ENCODE results near the gene CABLES2. TPM values are rescaled to one million over a fixed set of nuclear protein-coding genes. Genes with fewer than 3 reads are reported as not detected.

Gene CABLES2
- total and polyA plus RNA-seq, 10 of the 15 experiments (the other 5 are each of a cell fraction or from before 2014, with no cell fraction given), result 2.2 to 14.9 (median 5.3) TPM

GRCh38 chr20:62339647-62340062 is 67.4 kb downstream of the CABLES2 start (continued):
- TF ChIP-seq EED (IDR thresholded peaks at IDR 0.05; ENCODE audit: low read depth), result 0 out of 2 replicates have a peak, but pooled peaks have one; percentile 49
- 0 out of 2 replicates have a peak, but pooled peaks have one; percentile 15 for TF ChIP-seq ZNF687 (IDR thresholded peaks at IDR 0.05)
- no peak for TF ChIP-seq ZNF592 (IDR thresholded peaks at IDR 0.05)
- TF ChIP-seq KAT2A (conservative IDR thresholded peaks at IDR 0.05; ENCODE audit: control insufficient read depth, low read depth, low read length), result no peak
- TF ChIP-seq NFIC (IDR thresholded peaks at IDR 0.05; ENCODE audit: low read depth, low read length), result 0 out of 2 replicates have a peak, but pooled peaks have one; percentile 25
- peak; percentile 29; the same call in 1 of the 2 replicates for TF ChIP-seq MXI1 (IDR thresholded peaks at IDR 0.05; ENCODE audit: low read depth, low read length)
- no peak for TF ChIP-seq TCF7 (IDR thresholded peaks at IDR 0.05; ENCODE audit: borderline replicate concordance)
- TF ChIP-seq NR2C2 (IDR thresholded peaks at IDR 0.05; ENCODE audit: borderline replicate concordance, control insufficient read depth, insufficient read length, low read depth), result no peak

Other genes with a start within 250 kb of the CABLES2 start
Only the 7 nearest of the 9 such genes appear.
- gene HRH3, start 187.0 kb downstream of the CABLES2 start, total RNA-seq (2014; rRNA removed), result not detected in 2 replicates
- gene HRH3, start 187.0 kb downstream of the CABLES2 start, total RNA-seq (2014; rRNA removed; fragmentation: Illumina TruSeq; extraction: Trizol), result not detected in 2 replicates
- not detected in 2 replicates for gene HRH3, start 187.0 kb downstream of the CABLES2 start, total RNA-seq (2021)
- not detected in 2 replicates for gene HRH3, start 187.0 kb downstream of the CABLES2 start, polyA plus RNA-seq (2011; rRNA removed)
- not detected in 2 replicates for gene HRH3, start 187.0 kb downstream of the CABLES2 start, polyA plus RNA-seq (2014; fragmentation: Illumina TruSeq; extraction: Trizol)
- gene HRH3, start 187.0 kb downstream of the CABLES2 start, polyA plus RNA-seq (2014; fragmentation: Nextera tagmentation; extraction: Ambion mirVana), result not detected
- not detected in 2 replicates for gene HRH3, start 187.0 kb downstream of the CABLES2 start, polyA plus RNA-seq (2014; rRNA removed)
- not detected for gene HRH3, start 187.0 kb downstream of the CABLES2 start, polyA plus RNA-seq (2016; fragmentation: Nextera tagmentation; extraction: Ambion mirVana)
- 16.3 and 17.4 TPM in 2 replicates for gene OSBPL2, start 168.8 kb downstream of the CABLES2 start, total RNA-seq (2014; rRNA removed)
- 12.4 and 13.3 TPM in 2 replicates for gene OSBPL2, start 168.8 kb downstream of the CABLES2 start, total RNA-seq (2014; rRNA removed; fragmentation: Illumina TruSeq; extraction: Trizol)
- gene OSBPL2, start 168.8 kb downstream of the CABLES2 start, total RNA-seq (2021), result 22.3 and 24.1 TPM in 2 replicates
- gene OSBPL2, start 168.8 kb downstream of the CABLES2 start, polyA plus RNA-seq (2011; rRNA removed), result 10.9 and 15.8 TPM in 2 replicates
- gene OSBPL2, start 168.8 kb downstream of the CABLES2 start, polyA plus RNA-seq (2014; fragmentation: Illumina TruSeq; extraction: Trizol), result 15.0 and 16.4 TPM in 2 replicates
- 1 to 10 TPM; 2.8 to 4.1 TPM for gene OSBPL2, start 168.8 kb downstream of the CABLES2 start, polyA plus RNA-seq (2014; fragmentation: Nextera tagmentation; extraction: Ambion mirVana)
- gene OSBPL2, start 168.8 kb downstream of the CABLES2 start, polyA plus RNA-seq (2014; rRNA removed), result 12.7 and 14.4 TPM in 2 replicates
- gene OSBPL2, start 168.8 kb downstream of the CABLES2 start, polyA plus RNA-seq (2016; fragmentation: Nextera tagmentation; extraction: Ambion mirVana), result 10 to 100 TPM; 13.8 to 15.4 TPM
- gene ADRM1, start 104.3 kb downstream of the CABLES2 start, total RNA-seq (2014; rRNA removed), result 148 and 160 TPM in 2 replicates
- 43.3 and 53.3 TPM in 2 replicates for gene ADRM1, start 104.3 kb downstream of the CABLES2 start, total RNA-seq (2014; rRNA removed; fragmentation: Illumina TruSeq; extraction: Trizol)
- gene ADRM1, start 104.3 kb downstream of the CABLES2 start, total RNA-seq (2021), result 117 and 125 TPM in 2 replicates
- 33.1 and 67.0 TPM in 2 replicates for gene ADRM1, start 104.3 kb downstream of the CABLES2 start, polyA plus RNA-seq (2011; rRNA removed)
- gene ADRM1, start 104.3 kb downstream of the CABLES2 start, polyA plus RNA-seq (2014; fragmentation: Illumina TruSeq; extraction: Trizol), result 10.2 and 34.3 TPM in 2 replicates
- gene ADRM1, start 104.3 kb downstream of the CABLES2 start, polyA plus RNA-seq (2014; fragmentation: Nextera tagmentation; extraction: Ambion mirVana), result 10 to 100 TPM in 1 of 2 experiments, 1 to 10 TPM in 1; 3.4 to 13.6 TPM
- 150 and 181 TPM in 2 replicates for gene ADRM1, start 104.3 kb downstream of the CABLES2 start, polyA plus RNA-seq (2014; rRNA removed)
- gene ADRM1, start 104.3 kb downstream of the CABLES2 start, polyA plus RNA-seq (2016; fragmentation: Nextera tagmentation; extraction: Ambion mirVana), result 100 to 1,000 TPM; 207 to 213 TPM
- 0.62 and 1.5 TPM in 2 replicates for gene LAMA5, start 40.0 kb downstream of the CABLES2 start, total RNA-seq (2014; rRNA removed)
- 0.09 and 0.28 TPM in 2 replicates for gene LAMA5, start 40.0 kb downstream of the CABLES2 start, total RNA-seq (2014; rRNA removed; fragmentation: Illumina TruSeq; extraction: Trizol)
- 1.4 and 2.2 TPM in 2 replicates for gene LAMA5, start 40.0 kb downstream of the CABLES2 start, total RNA-seq (2021)
- not detected in 2 replicates for gene LAMA5, start 40.0 kb downstream of the CABLES2 start, polyA plus RNA-seq (2011; rRNA removed)
- gene LAMA5, start 40.0 kb downstream of the CABLES2 start, polyA plus RNA-seq (2014; fragmentation: Illumina TruSeq; extraction: Trizol), result 0.62 TPM in 1 of 2 replicates, not detected in the other
- gene LAMA5, start 40.0 kb downstream of the CABLES2 start, polyA plus RNA-seq (2014; fragmentation: Nextera tagmentation; extraction: Ambion mirVana), result not detected
- gene LAMA5, start 40.0 kb downstream of the CABLES2 start, polyA plus RNA-seq (2014; rRNA removed), result 1.0 and 3.1 TPM in 2 replicates
- gene LAMA5, start 40.0 kb downstream of the CABLES2 start, polyA plus RNA-seq (2016; fragmentation: Nextera tagmentation; extraction: Ambion mirVana), result 1 to 10 TPM; 1.6 TPM
- 1,780 and 2,320 TPM in 2 replicates for gene RPS21, start 20.2 kb downstream of the CABLES2 start, total RNA-seq (2014; rRNA removed)
- 1,442 and 1,474 TPM in 2 replicates for gene RPS21, start 20.2 kb downstream of the CABLES2 start, total RNA-seq (2014; rRNA removed; fragmentation: Illumina TruSeq; extraction: Trizol)
- gene RPS21, start 20.2 kb downstream of the CABLES2 start, total RNA-seq (2021), result 2,559 and 2,687 TPM in 2 replicates
- 2,814 and 4,987 TPM in 2 replicates for gene RPS21, start 20.2 kb downstream of the CABLES2 start, polyA plus RNA-seq (2011; rRNA removed)
- 536 and 1,536 TPM in 2 replicates for gene RPS21, start 20.2 kb downstream of the CABLES2 start, polyA plus RNA-seq (2014; fragmentation: Illumina TruSeq; extraction: Trizol)
- 1,000 to 10,000 TPM; 3,290 to 4,046 TPM for gene RPS21, start 20.2 kb downstream of the CABLES2 start, polyA plus RNA-seq (2014; fragmentation: Nextera tagmentation; extraction: Ambion mirVana)
- 3,245 and 4,075 TPM in 2 replicates for gene RPS21, start 20.2 kb downstream of the CABLES2 start, polyA plus RNA-seq (2014; rRNA removed)
- 1,000 to 10,000 TPM; 1,499 to 1,551 TPM for gene RPS21, start 20.2 kb downstream of the CABLES2 start, polyA plus RNA-seq (2016; fragmentation: Nextera tagmentation; extraction: Ambion mirVana)
- not detected in 2 replicates for gene RBBP8NL, start 20.3 kb upstream of the CABLES2 start, total RNA-seq (2014; rRNA removed)
- not detected in 2 replicates for gene RBBP8NL, start 20.3 kb upstream of the CABLES2 start, total RNA-seq (2014; rRNA removed; fragmentation: Illumina TruSeq; extraction: Trizol)
- gene RBBP8NL, start 20.3 kb upstream of the CABLES2 start, total RNA-seq (2021), result not detected in 2 replicates
- not detected in 2 replicates for gene RBBP8NL, start 20.3 kb upstream of the CABLES2 start, polyA plus RNA-seq (2011; rRNA removed)
- gene RBBP8NL, start 20.3 kb upstream of the CABLES2 start, polyA plus RNA-seq (2014; fragmentation: Illumina TruSeq; extraction: Trizol), result not detected in 2 replicates
- not detected for gene RBBP8NL, start 20.3 kb upstream of the CABLES2 start, polyA plus RNA-seq (2014; fragmentation: Nextera tagmentation; extraction: Ambion mirVana)
- not detected in 2 replicates for gene RBBP8NL, start 20.3 kb upstream of the CABLES2 start, polyA plus RNA-seq (2014; rRNA removed)
- gene RBBP8NL, start 20.3 kb upstream of the CABLES2 start, polyA plus RNA-seq (2016; fragmentation: Nextera tagmentation; extraction: Ambion mirVana), result not detected
- gene GATA5, start 68.7 kb upstream of the CABLES2 start, total RNA-seq (2014; rRNA removed), result not detected in 2 replicates
- gene GATA5, start 68.7 kb upstream of the CABLES2 start, total RNA-seq (2014; rRNA removed; fragmentation: Illumina TruSeq; extraction: Trizol), result not detected in 2 replicates
- gene GATA5, start 68.7 kb upstream of the CABLES2 start, total RNA-seq (2021), result not detected in 2 replicates
- not detected in 2 replicates for gene GATA5, start 68.7 kb upstream of the CABLES2 start, polyA plus RNA-seq (2011; rRNA removed)
- not detected in 2 replicates for gene GATA5, start 68.7 kb upstream of the CABLES2 start, polyA plus RNA-seq (2014; fragmentation: Illumina TruSeq; extraction: Trizol)
- gene GATA5, start 68.7 kb upstream of the CABLES2 start, polyA plus RNA-seq (2014; fragmentation: Nextera tagmentation; extraction: Ambion mirVana), result not detected
- gene GATA5, start 68.7 kb upstream of the CABLES2 start, polyA plus RNA-seq (2014; rRNA removed), result not detected in 2 replicates
- gene GATA5, start 68.7 kb upstream of the CABLES2 start, polyA plus RNA-seq (2016; fragmentation: Nextera tagmentation; extraction: Ambion mirVana), result not detected